ENCODE data around the gene PDHA1.
A peak's percentile ranks its signal among the peaks of the same experiment; 100 is the strongest.

The PDHA1 gene

DNA sequence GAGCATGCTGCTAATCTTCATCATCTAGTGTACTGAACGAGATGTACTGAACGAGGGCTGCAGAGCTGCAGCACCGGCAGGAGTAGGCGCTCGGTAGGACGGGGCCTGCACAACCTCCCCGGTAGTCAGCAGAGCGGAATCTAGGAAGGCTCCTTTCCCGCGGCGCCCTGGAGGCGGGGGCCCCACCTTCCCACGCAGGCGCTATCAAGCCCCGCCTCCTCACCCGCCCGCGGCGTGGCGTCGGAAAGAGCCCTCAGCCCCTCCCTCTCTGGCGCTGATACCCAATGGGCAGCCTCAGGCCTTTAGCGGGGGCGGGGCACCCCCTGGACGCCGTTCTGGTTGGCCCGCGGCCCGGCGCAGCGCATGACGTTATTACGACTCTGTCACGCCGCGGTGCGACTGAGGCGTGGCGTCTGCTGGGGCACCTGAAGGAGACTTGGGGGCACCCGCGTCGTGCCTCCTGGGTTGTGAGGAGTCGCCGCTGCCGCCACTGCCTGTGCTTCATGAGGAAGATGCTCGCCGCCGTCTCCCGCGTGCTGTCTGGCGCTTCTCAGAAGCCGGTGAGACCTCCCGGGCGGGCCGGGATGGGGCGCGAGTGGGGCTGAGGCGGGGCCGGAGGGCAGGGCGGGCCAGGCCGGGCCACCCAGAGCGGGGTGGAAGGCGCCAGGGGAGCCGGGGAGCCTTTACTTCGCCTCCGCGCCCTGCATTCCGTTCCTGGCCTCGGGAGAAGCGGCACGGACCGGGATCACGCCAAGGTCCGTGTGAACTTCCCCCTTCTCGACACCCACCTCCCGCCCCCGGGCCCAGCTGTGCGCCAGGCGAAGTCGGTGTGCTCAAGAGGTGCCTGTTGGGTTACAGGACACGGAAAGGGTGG is at the start of gene PDHA1:
TSS of gene PDHA1 (plus strand) at position 393 of the 874 bp plus-strand sequence. CDS start at position 504, 111 bp downstream.
- Mint-ChIP-seq H3K4me3 (peak within 1 kb of the TSS; percentile 83), H3K27ac (peak within 1 kb of the TSS; percentile 78), H3K36me3 (ENCODE audit: low read depth) (peaks cover 4% of the 10 kb centered on the region), H3K9me3 (no peaks in the 10 kb centered on the region), H3K4me1 (peaks cover 28% of the 10 kb centered on the region), H3K27me3 (no peaks in the 10 kb centered on the region)
- ATAC-seq (peak; percentile 98), DNase-seq (peak; percentile 89)

DNA sequence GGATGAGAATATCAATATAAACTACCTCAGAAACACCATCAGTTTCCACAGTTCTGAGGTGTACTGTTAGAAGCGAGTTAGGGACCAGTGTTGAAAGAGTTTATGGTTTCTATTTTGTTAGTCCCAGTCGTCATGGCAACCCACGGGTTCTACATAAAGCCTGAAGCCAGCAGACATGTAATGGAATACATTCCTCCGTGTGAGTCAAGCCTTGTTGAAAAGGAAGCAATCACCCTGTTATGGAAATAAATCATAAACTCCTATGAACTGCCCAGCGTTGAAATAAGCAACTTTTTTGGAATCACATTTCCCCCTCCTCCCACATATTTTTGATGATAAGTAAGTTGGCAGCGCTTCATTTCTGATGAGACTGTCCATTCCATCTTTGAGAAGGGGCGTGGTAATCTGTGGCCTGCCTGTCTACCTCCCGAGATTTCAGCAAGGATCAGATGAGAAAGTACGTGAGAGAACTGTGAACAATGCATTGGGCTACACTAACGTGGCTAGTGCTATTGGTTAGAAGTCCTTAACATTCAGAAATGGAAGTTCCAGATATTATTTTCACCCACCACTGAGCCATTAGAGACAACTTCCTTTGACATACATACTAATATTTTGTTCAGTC is 40.4 kb upstream of the PDHA1 start:
- Mint-ChIP-seq H3K4me1 (no peaks in the 10 kb centered on the region), H3K4me3 (no peak overlapping the region), H3K9me3 (no peaks in the 10 kb centered on the region), H3K27me3 (peaks cover 3% of the 10 kb centered on the region), H3K36me3 (ENCODE audit: low read depth) (no peaks in the 10 kb centered on the region), H3K27ac (no peak overlapping the region)
- ATAC-seq (no peak), DNase-seq (no peak)

DNA sequence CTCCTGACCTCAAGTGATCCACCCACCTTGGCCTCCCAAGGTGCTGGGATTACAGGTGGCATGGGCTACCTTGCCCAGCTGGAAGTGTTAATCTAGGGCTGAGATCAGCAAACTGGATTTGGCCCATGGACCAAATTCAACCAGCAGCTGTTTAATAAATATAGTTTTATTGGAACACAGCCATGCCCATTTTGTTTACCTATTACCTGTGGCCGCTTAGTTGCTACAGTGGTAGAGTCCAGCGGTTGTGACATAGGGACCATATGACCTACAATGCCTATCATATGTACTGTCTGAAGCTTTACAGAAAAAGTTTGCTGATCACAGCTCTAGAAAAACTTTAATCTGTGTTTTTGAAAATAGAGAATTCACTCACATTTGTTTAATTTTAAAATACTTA is 17.2 kb upstream of the PDHA1 start:
- Mint-ChIP-seq H3K4me3 (no peak overlapping the region), H3K36me3 (ENCODE audit: low read depth) (no peaks in the 10 kb centered on the region), H3K27ac (no peak overlapping the region), H3K9me3 (no peaks in the 10 kb centered on the region), H3K4me1 (no peaks in the 10 kb centered on the region), H3K27me3 (peaks cover 3% of the 10 kb centered on the region)
- DNase-seq (no peak), ATAC-seq (no peak)

DNA sequence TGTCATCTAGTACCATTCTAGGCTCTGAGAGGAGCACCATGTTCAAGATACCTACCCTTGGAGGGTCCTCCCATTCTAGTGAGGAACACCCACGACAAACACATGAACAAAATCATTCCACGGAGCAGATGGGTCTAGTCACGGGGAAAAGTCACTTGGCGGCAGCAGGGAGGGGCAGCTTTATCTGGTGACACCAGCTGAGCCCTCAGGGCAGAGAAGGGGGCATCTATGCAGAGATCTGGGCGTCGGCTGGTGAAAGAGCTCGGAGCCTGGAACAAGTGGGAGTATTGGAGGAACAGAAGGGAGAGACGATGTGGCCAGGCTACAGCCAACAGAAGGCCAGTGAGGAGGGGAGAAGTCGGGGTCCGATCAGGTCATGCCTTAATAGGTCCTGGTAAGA is 11.9 kb upstream of the PDHA1 start:
- no peak overlapping the region for H3K4me3 Mint-ChIP-seq
- no peak for ATAC-seq
- no peaks in the 10 kb centered on the region for H3K4me1 Mint-ChIP-seq
- no peaks in the 10 kb centered on the region for H3K9me3 Mint-ChIP-seq
- DNase-seq: no peak
- H3K36me3 Mint-ChIP-seq (ENCODE audit: low read depth): no peaks in the 10 kb centered on the region
- H3K27me3 Mint-ChIP-seq: peaks cover 3% of the 10 kb centered on the region
- H3K27ac Mint-ChIP-seq: no peak overlapping the region

DNA sequence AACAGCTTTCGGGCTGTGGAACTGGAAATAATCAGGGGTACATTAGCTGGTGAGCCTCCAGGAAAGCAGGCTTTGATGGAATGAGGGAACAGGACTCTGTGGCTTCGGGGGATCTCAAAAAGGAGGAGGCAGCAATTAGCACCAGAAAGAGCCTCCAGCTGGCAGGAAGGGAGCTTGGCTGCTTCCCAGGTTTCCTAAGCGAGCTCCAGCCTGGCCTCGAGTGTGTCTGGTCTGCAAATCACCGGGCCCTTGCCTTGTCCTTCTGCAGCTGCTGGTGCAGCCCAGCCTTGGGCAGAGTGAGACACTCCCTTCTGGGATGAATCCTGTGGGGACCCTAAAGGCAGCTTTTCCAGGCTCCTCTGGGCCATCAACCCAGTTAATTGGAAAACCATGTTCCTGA is 10.7 kb upstream of the PDHA1 start:
- no peak overlapping the region for H3K27ac Mint-ChIP-seq
- H3K4me3 Mint-ChIP-seq: no peak overlapping the region
- H3K36me3 Mint-ChIP-seq (ENCODE audit: low read depth): no peaks in the 10 kb centered on the region
- ATAC-seq (no peak), DNase-seq (no peak)
- H3K27me3 Mint-ChIP-seq: peaks cover 3% of the 10 kb centered on the region
- H3K9me3 Mint-ChIP-seq: no peaks in the 10 kb centered on the region
- H3K4me1 Mint-ChIP-seq: no peaks in the 10 kb centered on the region

DNA sequence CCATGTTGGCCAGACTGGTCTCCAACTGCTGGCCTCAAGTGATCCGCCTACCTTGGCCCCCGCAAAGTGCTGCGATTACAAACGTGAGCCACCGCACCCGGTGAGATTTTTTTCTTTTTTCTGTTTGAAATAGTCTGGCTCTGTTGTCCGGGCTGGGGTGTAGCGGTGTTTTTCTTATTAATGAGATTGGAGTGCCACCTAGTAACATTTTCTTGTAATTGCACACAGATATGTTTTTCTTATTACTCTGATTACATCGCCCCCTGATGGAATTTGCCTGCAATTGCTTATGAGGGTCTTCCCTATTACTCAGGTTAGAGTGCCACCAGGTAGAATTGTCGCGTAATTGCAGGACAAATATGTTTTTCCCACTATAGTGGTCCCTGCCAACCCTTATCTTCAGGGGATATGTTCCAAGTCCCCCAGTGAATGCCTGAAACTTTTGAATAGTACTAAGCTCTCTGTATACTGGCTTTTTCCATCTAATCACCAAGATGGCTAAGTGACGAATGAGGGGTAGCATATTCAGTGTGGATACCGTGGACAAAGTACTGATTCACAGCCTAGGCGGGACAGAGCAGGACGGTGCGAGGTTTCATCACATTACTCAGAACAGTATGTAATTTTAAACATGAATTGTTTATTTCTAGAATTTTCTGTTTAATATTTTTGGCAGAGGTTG is 8.6 kb upstream of the PDHA1 start:
- Mint-ChIP-seq H3K27ac (no peak overlapping the region), H3K27me3 (no peaks in the 10 kb centered on the region), H3K4me1 (no peaks in the 10 kb centered on the region), H3K4me3 (no peak overlapping the region), H3K9me3 (no peaks in the 10 kb centered on the region), H3K36me3 (ENCODE audit: low read depth) (no peaks in the 10 kb centered on the region)
- ATAC-seq: peak; percentile 7
- no peak for DNase-seq

DNA sequence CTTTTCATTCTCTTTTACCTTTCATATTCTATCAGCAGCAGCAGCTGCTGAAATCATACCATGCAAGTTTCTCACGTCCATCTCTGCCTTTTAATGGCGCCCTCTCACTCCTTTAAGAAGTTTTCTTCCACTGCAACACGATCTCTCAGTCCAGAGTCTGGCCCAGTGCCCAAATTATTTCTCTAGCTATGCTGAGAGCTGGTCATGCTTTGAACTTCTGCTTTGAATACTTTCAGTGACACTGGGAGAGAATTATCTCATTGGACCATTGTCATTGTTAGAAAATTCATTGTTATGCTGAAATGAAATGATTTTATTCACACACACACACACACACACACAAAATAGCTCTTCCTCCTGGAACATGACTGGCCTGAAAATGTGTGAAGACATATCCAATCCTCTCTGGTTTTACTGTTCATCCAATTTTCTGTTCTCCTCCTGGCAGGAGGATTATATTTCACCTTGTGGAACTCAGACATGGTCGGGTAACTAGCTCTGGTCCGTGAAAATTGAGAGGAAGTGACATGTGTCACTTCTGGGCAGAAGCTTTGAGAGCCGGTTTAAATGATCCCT is 1.3 kb upstream of the PDHA1 start:
- ATAC-seq (no peak), DNase-seq (no peak)
- Mint-ChIP-seq H3K36me3 (ENCODE audit: low read depth) (no peaks in the 10 kb centered on the region), H3K9me3 (no peaks in the 10 kb centered on the region), H3K27me3 (no peaks in the 10 kb centered on the region), H3K4me1 (peaks cover 19% of the 10 kb centered on the region), H3K4me3 (no peak overlapping the region), H3K27ac (no peak overlapping the region)

DNA sequence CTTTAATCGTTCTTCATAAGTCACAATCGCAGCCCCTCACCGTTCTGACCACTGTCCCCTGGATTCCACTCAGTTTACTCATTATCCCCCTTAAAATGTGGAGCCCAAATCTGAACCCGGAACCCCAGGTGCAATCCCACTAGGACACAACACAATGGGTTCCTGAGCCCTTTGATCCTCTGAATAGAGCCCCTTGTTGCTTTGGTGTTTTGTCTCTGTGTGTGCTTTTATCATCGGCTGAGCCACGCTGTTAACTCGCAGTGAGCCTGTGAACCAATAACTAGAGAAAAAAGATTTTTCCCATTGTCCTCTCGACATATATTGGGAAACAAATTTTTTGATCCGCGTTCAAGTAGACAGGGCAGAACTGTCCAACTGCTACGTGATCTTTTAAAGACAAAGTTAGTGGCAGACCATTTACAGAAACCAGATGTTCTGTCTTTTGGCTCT is 617 bp upstream of the PDHA1 start:
- H3K27ac Mint-ChIP-seq: peak overlapping the region; percentile 78
- H3K27me3 Mint-ChIP-seq: no peaks in the 10 kb centered on the region
- peak overlapping the region; percentile 83 for H3K4me3 Mint-ChIP-seq
- peaks cover 4% of the 10 kb centered on the region for H3K36me3 Mint-ChIP-seq (ENCODE audit: low read depth)
- DNase-seq: no peak
- no peaks in the 10 kb centered on the region for H3K9me3 Mint-ChIP-seq
- peaks cover 26% of the 10 kb centered on the region for H3K4me1 Mint-ChIP-seq
- ATAC-seq: no peak

DNA sequence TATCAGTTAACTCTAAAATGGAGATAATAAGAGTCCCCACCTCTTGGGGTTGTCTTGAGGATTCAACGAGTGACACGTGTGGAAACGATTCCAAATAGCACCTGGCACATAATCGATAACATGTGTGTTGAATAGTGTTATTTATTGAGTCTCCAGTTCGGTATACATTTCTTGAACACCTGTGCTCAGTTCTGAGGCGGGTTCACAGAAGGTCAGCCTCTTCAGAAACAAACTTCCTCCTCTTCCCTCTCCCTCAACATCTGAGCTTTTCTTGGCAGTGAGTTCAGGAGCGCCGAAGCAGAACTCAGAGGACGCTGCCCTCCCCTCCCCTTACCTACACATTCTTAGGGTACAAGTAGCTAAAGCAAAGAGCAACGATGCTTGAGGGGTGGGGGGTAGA is 934 bp downstream of the PDHA1 start:
- Mint-ChIP-seq H3K4me1 (peaks cover 31% of the 10 kb centered on the region), H3K4me3 (peak overlapping the region; percentile 83), H3K27me3 (no peaks in the 10 kb centered on the region), H3K36me3 (ENCODE audit: low read depth) (peaks cover 4% of the 10 kb centered on the region), H3K9me3 (no peaks in the 10 kb centered on the region), H3K27ac (peak overlapping the region; percentile 54)
- DNase-seq: no peak
- no peak for ATAC-seq

DNA sequence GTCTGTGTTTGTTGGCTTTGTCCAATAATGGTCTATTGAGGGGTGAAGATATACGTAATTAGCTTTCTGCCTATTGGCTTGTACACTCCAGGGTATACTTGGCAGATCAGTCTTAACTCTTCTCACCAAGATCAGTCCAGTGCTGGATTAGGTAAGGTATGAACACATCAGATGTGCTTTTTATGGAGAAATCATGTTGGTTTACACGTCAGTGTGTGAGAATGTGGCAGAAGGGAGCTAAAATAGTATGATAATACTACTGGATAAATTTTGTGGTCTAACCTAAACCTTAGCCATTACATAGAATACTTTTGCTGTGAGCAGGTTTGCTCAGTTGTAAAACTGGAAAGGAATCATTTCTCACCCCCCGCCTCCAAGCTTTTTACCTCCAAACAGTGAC is 4.2 kb downstream of the PDHA1 start:
- Mint-ChIP-seq H3K4me3 (no peak overlapping the region), H3K36me3 (ENCODE audit: low read depth) (peaks cover 21% of the 10 kb centered on the region), H3K27ac (peak overlapping the region; percentile 39), H3K4me1 (peaks cover 45% of the 10 kb centered on the region), H3K27me3 (no peaks in the 10 kb centered on the region), H3K9me3 (no peaks in the 10 kb centered on the region)
- no peak for DNase-seq
- no peak for ATAC-seq

DNA sequence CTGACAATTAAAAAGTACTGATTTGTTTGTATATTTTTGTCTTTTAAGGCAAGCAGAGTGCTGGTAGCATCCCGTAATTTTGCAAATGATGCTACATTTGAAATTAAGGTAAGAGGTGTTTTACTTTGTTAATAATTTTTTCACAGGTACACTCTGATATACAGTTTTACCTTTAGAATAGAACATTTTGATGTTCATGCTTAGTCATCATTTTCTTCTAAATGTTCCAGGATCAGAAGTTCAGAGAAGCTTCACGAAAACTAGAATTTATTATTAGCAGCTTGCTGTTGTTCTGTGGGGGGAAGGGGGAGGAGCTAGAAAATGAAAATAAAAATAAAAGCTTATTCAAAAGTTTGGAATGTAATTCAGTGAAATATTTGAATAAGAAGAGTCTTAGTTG is 5.5 kb downstream of the PDHA1 start:
- ATAC-seq: no peak
- peaks cover 40% of the 10 kb centered on the region for H3K4me1 Mint-ChIP-seq
- no peaks in the 10 kb centered on the region for H3K9me3 Mint-ChIP-seq
- no peak overlapping the region for H3K4me3 Mint-ChIP-seq
- no peak overlapping the region for H3K27ac Mint-ChIP-seq
- H3K27me3 Mint-ChIP-seq: no peaks in the 10 kb centered on the region
- no peak for DNase-seq
- peaks cover 28% of the 10 kb centered on the region for H3K36me3 Mint-ChIP-seq (ENCODE audit: low read depth)

DNA sequence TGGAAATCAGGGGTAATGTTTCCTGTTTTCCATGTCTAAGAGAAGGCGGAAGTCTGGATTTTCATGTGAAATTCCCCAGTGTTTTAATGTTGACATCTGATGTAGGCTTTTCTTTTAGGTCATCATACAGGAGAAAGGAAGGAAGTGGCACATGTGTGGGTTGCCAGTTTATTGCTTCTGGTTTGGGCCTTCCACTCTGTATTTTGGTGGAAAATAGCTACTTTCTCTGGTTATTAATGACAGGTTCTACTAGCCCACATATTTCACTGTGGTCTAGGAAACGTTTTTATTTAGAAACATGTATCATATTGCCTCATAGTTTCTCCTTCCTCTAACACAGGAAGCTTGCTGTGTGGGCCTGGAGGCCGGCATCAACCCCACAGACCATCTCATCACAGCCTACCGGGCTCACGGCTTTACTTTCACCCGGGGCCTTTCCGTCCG is 7.2 kb downstream of the PDHA1 start:
- Mint-ChIP-seq H3K4me1 (peaks cover 36% of the 10 kb centered on the region), H3K27me3 (no peaks in the 10 kb centered on the region), H3K27ac (peak overlapping the region; percentile 88), H3K4me3 (peak overlapping the region; percentile 59), H3K36me3 (ENCODE audit: low read depth) (peaks cover 33% of the 10 kb centered on the region), H3K9me3 (no peaks in the 10 kb centered on the region)
- ATAC-seq (peak; percentile 88), DNase-seq (peak; percentile 7)

DNA sequence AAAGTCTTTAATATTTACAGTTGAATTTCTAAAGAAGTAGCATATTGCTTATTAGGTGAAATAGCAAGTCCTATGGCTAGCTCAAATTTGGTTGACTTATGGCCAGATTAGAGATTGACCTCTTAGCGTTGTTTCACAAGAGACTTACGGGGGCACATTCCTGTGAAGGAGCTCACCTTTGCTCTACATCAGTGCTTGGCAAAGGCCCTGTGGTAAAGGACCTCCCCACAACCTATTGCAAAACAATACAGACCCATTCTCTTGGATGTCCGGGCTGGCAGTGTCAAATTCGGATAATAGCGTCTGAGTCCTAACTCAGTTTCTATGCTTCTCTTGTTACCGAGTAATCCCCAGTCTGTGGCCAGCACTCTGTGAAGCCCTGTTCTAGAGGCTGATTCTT is 10.9 kb downstream of the PDHA1 start:
- Mint-ChIP-seq H3K27ac (no peak overlapping the region), H3K4me1 (peaks cover 17% of the 10 kb centered on the region), H3K36me3 (ENCODE audit: low read depth) (peaks cover 41% of the 10 kb centered on the region)

DNA sequence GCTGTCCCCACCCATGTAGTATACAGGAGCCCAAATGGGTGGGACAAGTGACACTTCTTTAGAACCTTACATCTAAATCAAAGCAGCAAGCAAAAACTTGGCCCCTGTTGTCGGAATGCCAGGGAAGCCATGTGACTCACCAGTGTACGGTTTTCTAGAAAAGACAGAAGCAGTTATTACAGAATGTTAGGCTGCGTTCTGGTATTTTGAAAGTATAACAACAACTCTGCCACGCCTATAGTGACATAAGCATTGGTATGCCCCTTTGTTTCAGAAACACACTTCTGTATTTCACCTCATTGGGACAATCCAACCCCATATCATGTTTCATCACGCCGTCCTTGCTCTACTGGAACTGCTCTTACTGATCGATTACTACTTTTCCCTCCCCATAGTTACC is 14.8 kb downstream of the PDHA1 start:
- Mint-ChIP-seq H3K36me3 (ENCODE audit: low read depth) (peaks cover 23% of the 10 kb centered on the region), H3K4me3 (no peak overlapping the region), H3K27me3 (no peaks in the 10 kb centered on the region), H3K4me1 (no peaks in the 10 kb centered on the region), H3K27ac (no peak overlapping the region), H3K9me3 (no peaks in the 10 kb centered on the region)
- ATAC-seq (no peak), DNase-seq (no peak)

More for the DNA sequence above, 10.9 kb downstream of the PDHA1 start:
- ATAC-seq (no peak), DNase-seq (no peak)
- H3K4me3 Mint-ChIP-seq: no peak overlapping the region
- H3K9me3 Mint-ChIP-seq: no peaks in the 10 kb centered on the region
- no peaks in the 10 kb centered on the region for H3K27me3 Mint-ChIP-seq

Data from activated naive CD8-positive, alpha-beta T cell treated with anti-CD3 and anti-CD28 coated beads, Interleukin-2, amount 50 U/mL, for 24 hours (primary cell).